Adrenal gland (tissue), 5 donors: ENCODE measurements around the gene HEMK1.

ENCODE experiments used
- CTCF ChIP-seq, 6 experiments: fragments of 450-650 bp in 4 of 6; fragments of 200-600 bp in 2 of 6; sonication (generic) in 1 of 6; IDR thresholded peaks; 1 replicate in 5 of 6; 2 replicates in 1 of 6; pipeline versions ENCODE4 v1.5.1 to v1.8.0; 2016 to 2021; ENCODE audit warnings: antibody characterized with exemption in 6 of 6, mild to moderate bottlenecking in 2 of 6, moderate library complexity in 1 of 6
- POLR2A ChIP-seq, 2 donors: fragments of 450-650 bp; IDR thresholded peaks; one replicate each; pipeline ENCODE4 v1.6.1; 2017; ENCODE audit warnings: antibody characterized with exemption in 2 of 2, mild to moderate bottlenecking in 2 of 2, moderate library complexity in 1 of 2
- donor health status: DM: no; HTN: no; CAD: no.

- TF ChIP-seq CTCF (IDR thresholded peaks at IDR 0.05) (no peak), POLR2A (IDR thresholded peaks at IDR 0.05) (no peak)
Measured at GRCh38 chr3:50620420-50620819, 51.1 kb downstream of the HEMK1 start.
